CD14-positive monocyte (primary cell): Measurements from ENCODE around the gene PDCD4. TPM values are rescaled to one million over a fixed set of nuclear protein-coding genes. Genes with fewer than 3 reads are reported as not detected.

Experiments used
- DNase-seq, 3 donors: peaks; one replicate each; pipeline ENCODE4 v3.0.0-alpha.2; 2011 to 2022
- H2AFZ ChIP-seq: 2 replicates; pipeline ENCODE4 v1.6.0; 2012; ENCODE audit warnings: mild to moderate bottlenecking, low read depth, low read length, inconsistent platforms; ENCODE audit not compliant: insufficient read depth, poor library complexity, severe bottlenecking
- H3K27ac ChIP-seq, 2 donors: 1 replicate in 1 of 2; 2 replicates in 1 of 2; pipeline ENCODE4 v1.5.1; 2012 to 2013; ENCODE audit warnings: low read length in 2 of 2, control low read depth in 1 of 2, inconsistent platforms in 1 of 2, low read depth in 1 of 2, mild to moderate bottlenecking in 1 of 2
- H3K27me3 ChIP-seq, 2 donors: one replicate each; pipeline versions ENCODE4 v1.6.0 to v1.6.1; 2011 to 2013; ENCODE audit warnings: low read length in 2 of 2; ENCODE audit not compliant: control insufficient read depth in 2 of 2, insufficient read depth in 2 of 2
- H3K36me3 ChIP-seq, 2 donors: replicated peaks in 1 of 2; 1 replicate in 1 of 2; 2 replicates in 1 of 2; pipeline versions ENCODE4 v1.5.1 to v1.6.1; 2012 to 2013; ENCODE audit warnings: low read length in 2 of 2, control low read depth in 1 of 2, inconsistent platforms in 1 of 2, mild to moderate bottlenecking in 1 of 2; ENCODE audit not compliant: insufficient read depth in 2 of 2, control insufficient read depth in 1 of 2
- H3K4me1 ChIP-seq, 2 donors: 1 replicate in 1 of 2; 2 replicates in 1 of 2; pipeline versions ENCODE4 v1.5.1 to v1.6.1; 2012 to 2013; ENCODE audit warnings: low read length in 2 of 2, control low read depth in 1 of 2, inconsistent platforms in 1 of 2, mild to moderate bottlenecking in 1 of 2, moderate library complexity in 1 of 2; ENCODE audit not compliant: insufficient read depth in 2 of 2, control insufficient read depth in 1 of 2
- H3K4me2 ChIP-seq: replicated peaks from 2 replicates; pipeline ENCODE3; 2012; ENCODE audit warnings: low read length, moderate library complexity, mild to moderate bottlenecking; ENCODE audit not compliant: poor library complexity, severe bottlenecking; ENCODE audit errors: extremely low read depth
- H3K4me3 ChIP-seq, 3 experiments: fragments of 200-600 bp in 1 of 3; sonication (generic) in 1 of 3; replicated peaks in 1 of 3; 1 replicate in 2 of 3; 2 replicates in 1 of 3; pipeline ENCODE4 v1.5.1; 2011 to 2013; ENCODE audit warnings: low read length in 3 of 3, mild to moderate bottlenecking in 3 of 3, control low read depth in 2 of 3, low read depth in 2 of 3, inconsistent platforms in 1 of 3, moderate library complexity in 1 of 3
- H3K79me2 ChIP-seq: 2 replicates; pipeline ENCODE4 v1.6.0; 2012; ENCODE audit warnings: mild to moderate bottlenecking, control low read depth, inconsistent platforms, low read length, moderate library complexity; ENCODE audit not compliant: insufficient read depth
- H3K9ac ChIP-seq: 2 replicates; pipeline ENCODE4 v1.6.0; 2017; ENCODE audit warnings: low read length, mild to moderate bottlenecking; ENCODE audit not compliant: insufficient read depth, poor library complexity, severe bottlenecking
- H3K9me3 ChIP-seq, 2 donors: replicated peaks in 1 of 2; 1 replicate in 1 of 2; 2 replicates in 1 of 2; pipeline versions ENCODE4 v1.5.1 to v1.6.1; 2012 to 2013; ENCODE audit warnings: low read length in 2 of 2, control low read depth in 1 of 2; ENCODE audit not compliant: control insufficient read depth in 1 of 2, insufficient read depth in 1 of 2
- H4K20me1 ChIP-seq: 2 replicates; pipeline ENCODE4 v1.6.0; 2012; ENCODE audit warnings: mild to moderate bottlenecking, low read length, control low read depth, moderate library complexity; ENCODE audit not compliant: insufficient read depth
- H3K27ac Mint-ChIP-seq, 7 donors: one replicate each; pipeline ENCODE4 v1.8.0; 2020; ENCODE audit warnings: mild to moderate bottlenecking in 7 of 7, mixed read lengths in 7 of 7, moderate library complexity in 6 of 7, inconsistent platforms in 2 of 7
- H3K27me3 Mint-ChIP-seq, 3 donors: one replicate each; pipeline ENCODE4 v1.8.0; 2021 to 2022; ENCODE audit warnings: low read depth in 3 of 3, mild to moderate bottlenecking in 3 of 3, mixed read lengths in 3 of 3, moderate library complexity in 3 of 3, inconsistent platforms in 1 of 3
- H3K36me3 Mint-ChIP-seq, 2 donors: one replicate each; pipeline ENCODE4 v1.8.0; 2020; ENCODE audit warnings: mixed read lengths in 2 of 2, inconsistent platforms in 1 of 2, mild to moderate bottlenecking in 1 of 2
- H3K4me1 Mint-ChIP-seq: one replicate; pipeline ENCODE4 v1.8.0; 2020; ENCODE audit warnings: mild to moderate bottlenecking, mixed read lengths
- H3K4me3 Mint-ChIP-seq, 2 donors: one replicate each; pipeline ENCODE4 v1.8.0; 2020; ENCODE audit warnings: mild to moderate bottlenecking in 2 of 2, mixed read lengths in 2 of 2, moderate library complexity in 1 of 2
- H3K9me3 Mint-ChIP-seq, 7 donors: one replicate each; pipeline ENCODE4 v1.8.0; 2020 to 2022; ENCODE audit warnings: mixed read lengths in 7 of 7, mild to moderate bottlenecking in 6 of 7, moderate library complexity in 6 of 7, inconsistent platforms in 2 of 7
- CTCF ChIP-seq: fragments of 200-600 bp; IDR thresholded peaks from one replicate; pipeline ENCODE4 v1.8.0; 2022; ENCODE audit warnings: antibody characterized with exemption, mild to moderate bottlenecking
- WGBS: methylation state at CpG from one replicate; pipeline ENCODE4 v1.1.5; 2013; ENCODE audit warnings: missing lambda C conversion rate; ENCODE audit not compliant: insufficient coverage; 5-methylcytosine and 5-hydroxymethylcytosine counted together
- intact Hi-C, 2 donors: fragments of 100-400 bp; cut with micrococcal nuclease; formaldehyde crosslinking; loops; one replicate each; pipeline versions ENCODE4 v1.15.0 to v1.15.1; 2023
- polyA plus RNA-seq, 3 donors: library from polyadenylated mRNA; depleted of rRNA in 1 of 3; unstranded in 2 of 3; stranded (reverse) in 1 of 3; fragments of 300-500 nt in 2 of 3; fragments of >200 nt in 1 of 3; fragmentation: Illumina TruSeq in 2 of 3; gene quantifications; 1 replicate in 2 of 3; 2 replicates in 1 of 3; pipeline ENCODE4 v1.2.3, GENCODE V29; 2012 to 2021

The PDCD4 gene
- polyA plus RNA-seq, 3 donors, result 39.8 to 53.4 (median 48.6) TPM

GRCh38 chr10:110851020-110851612 lies 20.6 kb upstream of the PDCD4 start:
- H3K4me1 Mint-ChIP-seq, result peaks cover 64% of the 10 kb centered on the region
- peaks cover 0 to 4% (median 0%) of the 10 kb centered on the region in 3 donors for H3K27me3 Mint-ChIP-seq
- Histone ChIP-seq H3K27ac (peak overlapping the region; percentile 26 to 48), H3K9me3 (no peaks in the 10 kb centered on the region), H3K4me2 (peak overlapping the region; percentile 60), H3K9ac (no peak overlapping the region), H4K20me1 (no peaks in the 10 kb centered on the region), H3K36me3 (no peaks in the 10 kb centered on the region), H3K4me3 (peak overlapping the region in 1 of 3 experiments; percentile 43), H3K4me1 (peaks cover 53 to 60% of the 10 kb centered on the region in 2 donors), H2AFZ (peak overlapping the region; percentile 87), H3K79me2 (no peaks in the 10 kb centered on the region), H3K27me3 (no peaks in the 10 kb centered on the region)
- WGBS, result 0% methylated on average over 6 of the region's 8 CpGs
- peak overlapping the region; percentile 58 to 79 for H3K4me3 Mint-ChIP-seq
- DNase-seq, result no peak
- peaks cover 0 to 4% (median 0%) of the 10 kb centered on the region in 7 donors for H3K9me3 Mint-ChIP-seq
- peak overlapping the region; percentile 16 to 83 (median 59) for H3K27ac Mint-ChIP-seq
- no peak for TF ChIP-seq CTCF
- no peaks in the 10 kb centered on the region for H3K36me3 Mint-ChIP-seq
- intact Hi-C loops, result no loop called here

- Mint-ChIP-seq H3K36me3 (no peaks in the 10 kb centered on the region), H3K27ac (peak overlapping the region in 5 of 7 donors; percentile 37 to 70 (median 46)), H3K4me1 (peaks cover 61% of the 10 kb centered on the region), H3K27me3 (peaks cover 0 to 4% (median 0%) of the 10 kb centered on the region in 3 donors), H3K4me3 (peak overlapping the region in 1 of 2 donors; percentile 66), H3K9me3 (peaks cover 0 to 4% (median 0%) of the 10 kb centered on the region in 7 donors)
- Histone ChIP-seq H3K4me3 (no peak overlapping the region), H3K36me3 (no peaks in the 10 kb centered on the region), H3K9ac (no peak overlapping the region), H2AFZ (peak overlapping the region; percentile 47), H3K27me3 (no peaks in the 10 kb centered on the region), H4K20me1 (no peaks in the 10 kb centered on the region), H3K27ac (peak overlapping the region in 1 of 2 donors; percentile 15), H3K4me1 (peaks cover 57 to 64% of the 10 kb centered on the region in 2 donors), H3K9me3 (no peaks in the 10 kb centered on the region), H3K79me2 (no peaks in the 10 kb centered on the region), H3K4me2 (no peak overlapping the region)
- TF ChIP-seq CTCF, result no peak
- peak in 2 of 3 donors; percentile 28 to 66 for DNase-seq
- 68% methylated on average over 6 of the region's 7 CpGs for WGBS
- intact Hi-C loops, result no loop called here
These were observed 19.4 kb upstream of the PDCD4 start for GRCh38 chr10:110852255-110852896.
